GM23338 (cell line): ENCODE measurements around the gene ETV1. TPM values are rescaled to one million over a fixed set of nuclear protein-coding genes. Genes with fewer than 3 reads are reported as not detected.
A peak's percentile ranks its signal among the peaks of the same experiment; 100 is the strongest.

Experiments
- ATAC-seq: fragments of 200-7000 bp; cut with Tn5 transposase; 3 replicates; pipeline ENCODE4 v1.9.1; 2020
- DNase-seq: peaks from one replicate; pipeline ENCODE4 v3.0.0-alpha.2; 2015; ENCODE audit warnings: low spot score
- H2AFZ ChIP-seq: fragments of 200-600 bp; sonication (generic); 2 replicates; pipeline ENCODE4 v1.8.0; 2016; ENCODE audit warnings: antibody characterized with exemption, mild to moderate bottlenecking, moderate library complexity
- H3F3A ChIP-seq: fragments of 200-600 bp; sonication (generic); replicated peaks from 2 replicates; pipeline ENCODE4 v1.8.0; 2017; ENCODE audit warnings: antibody characterized with exemption, mixed run types, low read depth
- H3K27ac ChIP-seq: fragments of 200-600 bp; sonication (generic); 2 replicates; pipeline ENCODE4 v1.6.1; 2016; ENCODE audit warnings: low read depth
- H3K27me3 ChIP-seq: fragments of 200-600 bp; sonication (generic); 2 replicates; pipeline ENCODE4 v1.8.0; 2016; ENCODE audit warnings: mild to moderate bottlenecking, mixed run types, moderate library complexity; ENCODE audit not compliant: insufficient read depth
- H3K36me3 ChIP-seq: fragments of 200-600 bp; sonication (generic); 2 replicates; pipeline ENCODE4 v1.8.0; 2016; ENCODE audit warnings: mild to moderate bottlenecking; ENCODE audit not compliant: insufficient read depth
- H3K4me1 ChIP-seq: fragments of 200-600 bp; sonication (generic); 2 replicates; pipeline ENCODE4 v1.8.0; 2016; ENCODE audit warnings: mild to moderate bottlenecking, moderate library complexity; ENCODE audit not compliant: insufficient read depth
- H3K4me2 ChIP-seq: fragments of 200-600 bp; sonication (generic); 2 replicates; pipeline ENCODE4 v1.7.1; 2017; ENCODE audit warnings: mixed run types
- H3K4me3 ChIP-seq: fragments of 200-600 bp; sonication (generic); 2 replicates; pipeline ENCODE4 v1.6.1; 2016; ENCODE audit warnings: mixed run types
- H3K79me2 ChIP-seq: fragments of 200-600 bp; sonication (generic); replicated peaks from 2 replicates; pipeline ENCODE4 v1.8.0; 2017; ENCODE audit warnings: mild to moderate bottlenecking; ENCODE audit not compliant: insufficient read depth
- H3K9me2 ChIP-seq: fragments of 200-600 bp; sonication (generic); 2 replicates; pipeline ENCODE4 v1.8.0; 2017; ENCODE audit not compliant: insufficient read depth
- H4K20me1 ChIP-seq: fragments of 200-600 bp; sonication (generic); replicated peaks from 2 replicates; pipeline ENCODE4 v1.8.0; 2017; ENCODE audit warnings: mild to moderate bottlenecking; ENCODE audit not compliant: insufficient read depth
- H3K27ac Mint-ChIP-seq: 2 replicates; pipeline ENCODE4 v1.8.0; 2020; ENCODE audit warnings: inconsistent platforms, mild to moderate bottlenecking, moderate library complexity, mixed read lengths
- H3K27me3 Mint-ChIP-seq: 3 replicates; pipeline ENCODE4 v1.8.0; 2022; ENCODE audit warnings: low read depth, mild to moderate bottlenecking, moderate library complexity, mixed read lengths, inconsistent platforms; ENCODE audit not compliant: insufficient read depth, poor library complexity
- H3K36me3 Mint-ChIP-seq: 3 replicates; pipeline ENCODE4 v1.8.0; 2021; ENCODE audit warnings: low read depth, mild to moderate bottlenecking, inconsistent platforms, moderate library complexity, mixed read lengths
- H3K4me1 Mint-ChIP-seq: 3 replicates; pipeline ENCODE4 v1.8.0; 2020; ENCODE audit warnings: mild to moderate bottlenecking, inconsistent platforms, mixed read lengths
- H3K4me3 Mint-ChIP-seq: 3 replicates; pipeline ENCODE4 v1.8.0; 2021; ENCODE audit warnings: moderate library complexity, mild to moderate bottlenecking, inconsistent platforms, mixed read lengths
- H3K9me3 Mint-ChIP-seq: 3 replicates; pipeline ENCODE4 v1.8.0; 2020; ENCODE audit warnings: moderate library complexity, mild to moderate bottlenecking, inconsistent platforms, mixed read lengths
- CREB1 ChIP-seq: fragments of 250-450 bp; sonication (Bioruptor Pico); IDR thresholded peaks from 2 replicates; pipeline ENCODE4 v1.5.0; 2020; ENCODE audit warnings: low read depth, mild to moderate bottlenecking, moderate library complexity
- CTCF ChIP-seq, 2 experiments: fragments of 200-600 bp in 1 of 2; sonication (generic) in 1 of 2; conservative IDR thresholded peaks; 2 replicates each; pipeline versions ENCODE4 v1.5.1 to v1.6.1; 2016 to 2017; ENCODE audit warnings: antibody characterized with exemption in 2 of 2, low read depth in 2 of 2, mild to moderate bottlenecking in 2 of 2, moderate library complexity in 1 of 2
- EZH2 ChIP-seq: fragments of 200-600 bp; sonication (generic); IDR thresholded peaks from one replicate; pipeline ENCODE4 v1.8.0; 2017; ENCODE audit warnings: antibody characterized with exemption, mild to moderate bottlenecking, low read depth; ENCODE audit not compliant: unreplicated experiment
- EZH2phosphoT487 ChIP-seq: fragments of 200-600 bp; sonication (generic); IDR thresholded peaks from one replicate; pipeline ENCODE4 v1.8.1; 2018; ENCODE audit warnings: antibody characterized with exemption; ENCODE audit not compliant: unreplicated experiment
- JUNB ChIP-seq: IDR thresholded peaks from one replicate; pipeline ENCODE4 v1.6.1; 2016; ENCODE audit warnings: antibody characterized with exemption; ENCODE audit not compliant: unreplicated experiment
- NANOG ChIP-seq: IDR thresholded peaks from 2 replicates; pipeline ENCODE4 v1.6.1; 2016; ENCODE audit warnings: antibody characterized with exemption, borderline replicate concordance
- POLR2AphosphoS5 ChIP-seq: IDR thresholded peaks from 2 replicates; pipeline ENCODE4 v1.6.1; 2016; ENCODE audit warnings: antibody characterized with exemption, low read depth
- REST ChIP-seq: IDR thresholded peaks from one replicate; pipeline ENCODE4 v1.6.1; 2018; ENCODE audit warnings: antibody characterized with exemption; ENCODE audit not compliant: unreplicated experiment
- STAT1 ChIP-seq: IDR thresholded peaks from one replicate; pipeline ENCODE4 v1.6.1; 2016; ENCODE audit warnings: antibody characterized with exemption; ENCODE audit not compliant: unreplicated experiment
- ZNF331 ChIP-seq: fragments of 250-450 bp; sonication (Bioruptor Pico); IDR thresholded peaks from 2 replicates; pipeline ENCODE4 v1.5.0; 2020; ENCODE audit warnings: low read depth, mild to moderate bottlenecking, moderate library complexity
- polyA plus RNA-seq: library from polyadenylated mRNA; unstranded; fragments of >200 nt; fragmentation: Nextera tagmentation; extraction: Ambion mirVana; gene quantifications from 2 replicates; pipeline ENCODE4 v1.2.1, GENCODE V29; 2016
- total RNA-seq: library from RNA; depleted of rRNA; stranded (reverse); fragments of >200 nt; shearing (Covaris generic); gene quantifications from 2 replicates; pipeline ENCODE4 v1.2.3, GENCODE V29; 2014
- TF ChIP-seq, protein P1 (sequence below): IDR thresholded peaks from 2 replicates; pipeline ENCODE4 v1.6.1; 2016; ENCODE audit warnings: antibody characterized with exemption

ETV1 gene
- total and polyA plus RNA-seq, 2 experiments from 2014 or later, result 49.4 to 61.9 TPM

- TF ChIP-seq EZH2, result no peak
- TF ChIP-seq JUNB, result no peak
- TF ChIP-seq ZNF331 (CRISPR knock-in tag), result no peak
- TF ChIP-seq STAT1, result no peak
- no peak for TF ChIP-seq POLR2AphosphoS5
- TF ChIP-seq NANOG, result no peak
- TF ChIP-seq, protein P1, sequence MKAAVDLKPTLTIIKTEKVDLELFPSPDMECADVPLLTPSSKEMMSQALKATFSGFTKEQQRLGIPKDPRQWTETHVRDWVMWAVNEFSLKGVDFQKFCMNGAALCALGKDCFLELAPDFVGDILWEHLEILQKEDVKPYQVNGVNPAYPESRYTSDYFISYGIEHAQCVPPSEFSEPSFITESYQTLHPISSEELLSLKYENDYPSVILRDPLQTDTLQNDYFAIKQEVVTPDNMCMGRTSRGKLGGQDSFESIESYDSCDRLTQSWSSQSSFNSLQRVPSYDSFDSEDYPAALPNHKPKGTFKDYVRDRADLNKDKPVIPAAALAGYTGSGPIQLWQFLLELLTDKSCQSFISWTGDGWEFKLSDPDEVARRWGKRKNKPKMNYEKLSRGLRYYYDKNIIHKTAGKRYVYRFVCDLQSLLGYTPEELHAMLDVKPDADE, result no peak
- TF ChIP-seq REST, result no peak
- TF ChIP-seq CTCF (conservative IDR thresholded peaks at IDR 0.05; ENCODE audit: low read depth in 2 of 2), result no peak
These were observed 41.9 kb downstream of the ETV1 start (continued) for GRCh38 chr7:13947535-13947934.

DNA sequence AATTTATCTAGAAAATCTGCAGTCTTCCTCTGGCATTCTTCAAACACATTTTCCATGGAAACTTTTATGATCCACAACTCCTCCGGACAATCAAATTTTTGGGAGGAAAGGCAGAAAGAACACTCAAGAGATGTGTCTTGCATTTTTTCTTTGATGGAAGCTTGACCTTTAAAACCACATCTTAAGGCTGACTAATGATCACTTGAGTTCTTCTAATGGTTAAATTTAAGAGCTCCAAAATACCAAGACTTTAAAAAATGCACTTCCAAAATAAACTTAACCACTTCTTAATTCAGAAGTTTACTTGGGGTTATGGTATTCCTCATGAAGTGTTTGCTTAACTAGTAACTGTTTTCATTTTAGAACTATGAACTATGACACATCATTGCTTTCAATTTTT, 43.3 kb downstream of the ETV1 start:
- H3K9me2 ChIP-seq, result no peaks in the 10 kb centered on the region
- peaks cover 30% of the 10 kb centered on the region for H3K4me1 Mint-ChIP-seq
- peaks cover 21% of the 10 kb centered on the region for H3K79me2 ChIP-seq
- ATAC-seq, result no peak
- no peak overlapping the region for H2AFZ ChIP-seq
- peaks cover 15% of the 10 kb centered on the region for H3K4me1 ChIP-seq
- no peaks in the 10 kb centered on the region for H3F3A ChIP-seq
- H3K36me3 ChIP-seq, result no peaks in the 10 kb centered on the region
- DNase-seq, result no peak
- peak overlapping the region; percentile 74 for H3K27ac Mint-ChIP-seq
- H3K4me3 Mint-ChIP-seq, result no peak overlapping the region
- H3K4me2 ChIP-seq, result no peak overlapping the region
- no peaks in the 10 kb centered on the region for H3K9me3 Mint-ChIP-seq
- peaks cover 1% of the 10 kb centered on the region for H3K27me3 Mint-ChIP-seq
- H3K36me3 Mint-ChIP-seq, result peaks cover 34% of the 10 kb centered on the region
- H3K27me3 ChIP-seq, result no peaks in the 10 kb centered on the region
- H3K4me3 ChIP-seq, result no peak overlapping the region
- H4K20me1 ChIP-seq, result no peaks in the 10 kb centered on the region; the same call in 1 of the 2 replicates
- H3K27ac ChIP-seq, result no peak overlapping the region
- no peak for TF ChIP-seq STAT1
- TF ChIP-seq CREB1 (CRISPR knock-in tag), result no peak
- no peak for TF ChIP-seq ZNF331 (CRISPR knock-in tag)
- TF ChIP-seq EZH2, result no peak
- no peak for TF ChIP-seq REST
- TF ChIP-seq EZH2phosphoT487, result no peak
- no peak for TF ChIP-seq POLR2AphosphoS5
